ENCODE results near the gene PHACTR1.

- no peak for TF ChIP-seq CTCF (IDR thresholded peaks at IDR 0.05; ENCODE audit: insufficient read depth, low read depth, low read length)
- TF ChIP-seq EZH2 (IDR thresholded peaks at IDR 0.05; ENCODE audit: insufficient read depth, low read length): no peak
Measured at GRCh38 chr6:13212538-13212937, 496.0 kb downstream of the PHACTR1 start.

All from astrocyte (in vitro differentiated cells and primary cell).